Gastrocnemius medialis (tissue), 4 donors: ENCODE measurements around the gene HDAC10. TPM values are rescaled to one million over a fixed set of nuclear protein-coding genes. Genes with fewer than 3 reads are reported as not detected.

ENCODE experiments used
- ATAC-seq, 2 donors: fragments of 150-250 bp; one replicate each; pipeline ENCODE4 v1.9.1; 2016
- DNase-seq, 2 donors: peaks; one replicate each; pipeline ENCODE4 v3.0.0-alpha.2; 2019
- H3K27ac ChIP-seq, 4 donors: fragments of 200-600 bp; sonication (generic); 1 replicate in 1 of 4; 2 replicates in 3 of 4; pipeline ENCODE4 v1.5.1; 2016 to 2018; ENCODE audit warnings: mild to moderate bottlenecking in 2 of 4, moderate library complexity in 1 of 4
- H3K27me3 ChIP-seq, 3 donors: fragments of 200-600 bp; sonication (generic) in 2 of 3; 1 replicate in 1 of 3; 2 replicates in 2 of 3; pipeline versions ENCODE4 v1.5.1 to v1.6.0; 2016 to 2019; ENCODE audit warnings: mild to moderate bottlenecking in 1 of 3, moderate library complexity in 1 of 3
- H3K36me3 ChIP-seq, 2 donors: fragments of 200-600 bp; sonication (generic) in 1 of 2; one replicate each; pipeline ENCODE4 v1.5.1; 2017 to 2018
- H3K4me1 ChIP-seq, 2 donors: fragments of 200-600 bp; sonication (generic) in 1 of 2; one replicate each; pipeline ENCODE4 v1.5.1; 2016 to 2017; ENCODE audit warnings: mild to moderate bottlenecking in 2 of 2
- H3K4me3 ChIP-seq, 4 donors: fragments of 200-600 bp; sonication (generic) in 3 of 4; 1 replicate in 1 of 4; 2 replicates in 3 of 4; pipeline ENCODE4 v1.5.1; 2016 to 2019; ENCODE audit warnings: mild to moderate bottlenecking in 2 of 4
- H3K9me3 ChIP-seq, 3 donors: fragments of 200-600 bp; sonication (generic) in 2 of 3; 1 replicate in 1 of 3; 2 replicates in 2 of 3; pipeline ENCODE4 v1.5.1; 2016 to 2019
- CTCF ChIP-seq, 5 experiments: fragments of 450-650 bp in 3 of 5; fragments of 200-600 bp in 2 of 5; sonication (generic) in 2 of 5; IDR thresholded peaks in 4 of 5; conservative IDR thresholded peaks in 1 of 5; 1 replicate in 4 of 5; 2 replicates in 1 of 5; pipeline ENCODE4 v1.5.1; 2016 to 2019; ENCODE audit warnings: antibody characterized with exemption in 5 of 5, mild to moderate bottlenecking in 3 of 5, moderate library complexity in 3 of 5
- POLR2A ChIP-seq, 2 donors: fragments of 450-650 bp; IDR thresholded peaks; one replicate each; pipeline ENCODE4 v1.6.1; 2017; ENCODE audit warnings: antibody characterized with exemption in 2 of 2, mild to moderate bottlenecking in 2 of 2, moderate library complexity in 2 of 2
- in situ Hi-C, 4 donors: fragments of 200-750 bp; cut with MboI; loops; one replicate each; pipeline versions ENCODE4 v1.15.0 to v1.8.0; 2017; ENCODE audit warnings: low sequenced_read_pairs in 4 of 4
- intact Hi-C: fragments of 100-400 bp; cut with DNase I; formaldehyde crosslinking; loops from one replicate; pipeline ENCODE4 v1.15.1; 2023; ENCODE audit warnings: low total_unique reads
- total RNA-seq, 4 donors: library from RNA; depleted of rRNA; stranded (reverse); fragments of >200 nt; gene quantifications; one replicate each; pipeline versions ENCODE4 v1.1.0 to v1.2.3, GENCODE V29; 2016

Gene HDAC10
- total RNA-seq, 4 donors from 2014 or later, result 4.1 to 24.9 (median 8.6) TPM

- TF ChIP-seq CTCF (IDR thresholded peaks at IDR 0.05 in 4 of 5, conservative IDR thresholded peaks at IDR 0.05 in 1 of 5), result no peak
- TF ChIP-seq POLR2A (IDR thresholded peaks at IDR 0.05), result no peak
- ATAC-seq, result no peak
- no peak for DNase-seq
- Histone ChIP-seq H3K4me3 (no peak overlapping the region), H3K36me3 (peaks cover 0 to 9% of the 10 kb centered on the region in 2 donors), H3K4me1 (no peaks in the 10 kb centered on the region), H3K27me3 (no peaks in the 10 kb centered on the region), H3K27ac (no peak overlapping the region), H3K9me3 (no peaks in the 10 kb centered on the region)
- in situ Hi-C loops, result no loop called here
- intact Hi-C loops, result no loop called here
Observed at GRCh38 chr22:50281957-50282356, 30.9 kb upstream of the HDAC10 start.

- no peak for DNase-seq
- H3K27me3 ChIP-seq, result no peaks in the 10 kb centered on the region
- peaks cover 0 to 9% of the 10 kb centered on the region in 2 donors for H3K36me3 ChIP-seq
- ATAC-seq, result no peak
- in situ Hi-C loops, result no loop called here
- intact Hi-C loops, result no loop called here
- H3K27ac ChIP-seq, result no peak overlapping the region
- no peak overlapping the region for H3K4me3 ChIP-seq
- TF ChIP-seq CTCF (IDR thresholded peaks at IDR 0.05 in 4 of 5, conservative IDR thresholded peaks at IDR 0.05 in 1 of 5), result no peak
- no peak for TF ChIP-seq POLR2A (IDR thresholded peaks at IDR 0.05)
- H3K9me3 ChIP-seq, result no peaks in the 10 kb centered on the region
- no peaks in the 10 kb centered on the region for H3K4me1 ChIP-seq
Observed at GRCh38 chr22:50281384-50281760, 30.3 kb upstream of the HDAC10 start.

- intact Hi-C loops, result no loop called here
- ATAC-seq, result no peak
Observed at GRCh38 chr22:50280708-50281383, 29.8 kb upstream of the HDAC10 start.

GRCh38 chr22:50280022-50280707, 29.1 kb upstream of the HDAC10 start:
- TF ChIP-seq CTCF (IDR thresholded peaks at IDR 0.05 in 4 of 5, conservative IDR thresholded peaks at IDR 0.05 in 1 of 5) (no peak), POLR2A (IDR thresholded peaks at IDR 0.05) (no peak)
- H3K4me1 ChIP-seq, result no peaks in the 10 kb centered on the region
- H3K4me3 ChIP-seq, result no peak overlapping the region
- no peak overlapping the region for H3K27ac ChIP-seq
- H3K27me3 ChIP-seq, result no peaks in the 10 kb centered on the region
- in situ Hi-C loops, result no loop called here
- no peak for DNase-seq
- H3K9me3 ChIP-seq, result no peaks in the 10 kb centered on the region
- peaks cover 0 to 9% of the 10 kb centered on the region in 2 donors for H3K36me3 ChIP-seq
- intact Hi-C loops, result no loop called here
- no peak for ATAC-seq

More at GRCh38 chr22:50280708-50281383, 29.8 kb upstream of the HDAC10 start:
- no peaks in the 10 kb centered on the region for H3K27me3 ChIP-seq
- no peak overlapping the region for H3K27ac ChIP-seq
- H3K9me3 ChIP-seq, result no peaks in the 10 kb centered on the region
- DNase-seq, result no peak
- no peak overlapping the region for H3K4me3 ChIP-seq
- TF ChIP-seq CTCF (IDR thresholded peaks at IDR 0.05 in 4 of 5, conservative IDR thresholded peaks at IDR 0.05 in 1 of 5), result no peak
- no peak for TF ChIP-seq POLR2A (IDR thresholded peaks at IDR 0.05)
- peaks cover 0 to 9% of the 10 kb centered on the region in 2 donors for H3K36me3 ChIP-seq
- in situ Hi-C loops, result no loop called here
- H3K4me1 ChIP-seq, result no peaks in the 10 kb centered on the region
